Mucosa of stomach (tissue), 1 donor: ENCODE measurements around the gene BCL6B.
A peak's percentile ranks its signal among the peaks of the same experiment; 100 is the strongest.

ENCODE experiments used
- H3K27me3 ChIP-seq: one replicate; pipeline ENCODE4 v1.7.0; 2013; ENCODE audit warnings: mild to moderate bottlenecking, low read length; ENCODE audit not compliant: control insufficient read depth, insufficient read depth
- H3K36me3 ChIP-seq: one replicate; pipeline ENCODE4 v1.7.0; 2013; ENCODE audit warnings: low read length; ENCODE audit not compliant: control insufficient read depth, insufficient read depth
- H3K4me1 ChIP-seq: one replicate; pipeline ENCODE4 v1.7.0; 2013; ENCODE audit warnings: mild to moderate bottlenecking, low read length; ENCODE audit not compliant: control insufficient read depth, insufficient read depth
- H3K4me3 ChIP-seq: one replicate; pipeline ENCODE4 v1.7.0; 2013; ENCODE audit warnings: low read length
- H3K9ac ChIP-seq: one replicate; pipeline ENCODE4 v1.7.0; 2013; ENCODE audit warnings: mild to moderate bottlenecking, low read length, moderate library complexity
- H3K9me3 ChIP-seq: one replicate; pipeline ENCODE4 v1.7.0; 2013; ENCODE audit warnings: mild to moderate bottlenecking, low read length, moderate library complexity; ENCODE audit not compliant: control insufficient read depth
- donor health status: Pancreatic carcinoma.

BCL6B gene

GRCh38 chr17:6997171-6997570 is 25.7 kb upstream of the BCL6B start:
- no peaks in the 10 kb centered on the region for H3K36me3 ChIP-seq
- no peaks in the 10 kb centered on the region for H3K9me3 ChIP-seq
- peaks cover 13% of the 10 kb centered on the region for H3K4me1 ChIP-seq
- no peak overlapping the region for H3K4me3 ChIP-seq
- H3K27me3 ChIP-seq = no peaks in the 10 kb centered on the region
- H3K9ac ChIP-seq = no peak overlapping the region

- Histone ChIP-seq H3K9me3 (no peaks in the 10 kb centered on the region), H3K4me1 (peaks cover 13% of the 10 kb centered on the region), H3K36me3 (no peaks in the 10 kb centered on the region), H3K4me3 (no peak overlapping the region), H3K27me3 (no peaks in the 10 kb centered on the region), H3K9ac (no peak overlapping the region)
Measured at GRCh38 chr17:6998855-6999508, 23.9 kb upstream of the BCL6B start.

GRCh38 chr17:7001318-7001961 is 21.4 kb upstream of the BCL6B start:
- Histone ChIP-seq H3K27me3 (no peaks in the 10 kb centered on the region), H3K9ac (no peak overlapping the region), H3K9me3 (no peaks in the 10 kb centered on the region), H3K36me3 (no peaks in the 10 kb centered on the region), H3K4me3 (no peak overlapping the region), H3K4me1 (peaks cover 3% of the 10 kb centered on the region)

- H3K36me3 ChIP-seq = no peaks in the 10 kb centered on the region
- H3K4me3 ChIP-seq = no peak overlapping the region
- H3K4me1 ChIP-seq = no peaks in the 10 kb centered on the region
- H3K9ac ChIP-seq = no peak overlapping the region
- H3K9me3 ChIP-seq = no peaks in the 10 kb centered on the region
- no peaks in the 10 kb centered on the region for H3K27me3 ChIP-seq
Measured at GRCh38 chr17:7002288-7003047, 20.4 kb upstream of the BCL6B start.

GRCh38 chr17:7003745-7004144 is 19.1 kb upstream of the BCL6B start:
- Histone ChIP-seq H3K4me3 (no peak overlapping the region), H3K4me1 (no peaks in the 10 kb centered on the region), H3K9me3 (no peaks in the 10 kb centered on the region), H3K27me3 (no peaks in the 10 kb centered on the region), H3K36me3 (no peaks in the 10 kb centered on the region), H3K9ac (no peak overlapping the region)

- H3K9me3 ChIP-seq = no peaks in the 10 kb centered on the region
- peaks cover under 1% of the 10 kb centered on the region for H3K4me1 ChIP-seq
- H3K9ac ChIP-seq = no peak overlapping the region
- H3K4me3 ChIP-seq = no peak overlapping the region
- H3K27me3 ChIP-seq = no peaks in the 10 kb centered on the region
- H3K36me3 ChIP-seq = no peaks in the 10 kb centered on the region
Measured at GRCh38 chr17:7004398-7005253, 18.2 kb upstream of the BCL6B start.

GRCh38 chr17:7005716-7006115 is 17.1 kb upstream of the BCL6B start:
- Histone ChIP-seq H3K4me3 (no peak overlapping the region), H3K9ac (no peak overlapping the region), H3K9me3 (no peaks in the 10 kb centered on the region), H3K4me1 (peaks cover 11% of the 10 kb centered on the region), H3K36me3 (no peaks in the 10 kb centered on the region), H3K27me3 (no peaks in the 10 kb centered on the region)

GRCh38 chr17:7007143-7007542 is 15.7 kb upstream of the BCL6B start:
- Histone ChIP-seq H3K4me1 (peaks cover 17% of the 10 kb centered on the region), H3K4me3 (no peak overlapping the region), H3K9me3 (no peaks in the 10 kb centered on the region), H3K36me3 (no peaks in the 10 kb centered on the region), H3K27me3 (no peaks in the 10 kb centered on the region), H3K9ac (no peak overlapping the region)

GRCh38 chr17:7010523-7010922 is 12.3 kb upstream of the BCL6B start:
- Histone ChIP-seq H3K4me3 (no peak overlapping the region), H3K4me1 (peaks cover 27% of the 10 kb centered on the region), H3K27me3 (no peaks in the 10 kb centered on the region), H3K9ac (no peak overlapping the region), H3K9me3 (no peaks in the 10 kb centered on the region), H3K36me3 (no peaks in the 10 kb centered on the region)

GRCh38 chr17:7011415-7011814 is 11.4 kb upstream of the BCL6B start:
- Histone ChIP-seq H3K27me3 (no peaks in the 10 kb centered on the region), H3K4me1 (peaks cover 27% of the 10 kb centered on the region), H3K9ac (peak overlapping the region; percentile 92), H3K9me3 (no peaks in the 10 kb centered on the region), H3K4me3 (no peak overlapping the region), H3K36me3 (no peaks in the 10 kb centered on the region)

GRCh38 chr17:7011942-7012254 is 11.0 kb upstream of the BCL6B start:
- Histone ChIP-seq H3K4me1 (peaks cover 27% of the 10 kb centered on the region), H3K27me3 (no peaks in the 10 kb centered on the region), H3K9me3 (no peaks in the 10 kb centered on the region), H3K36me3 (no peaks in the 10 kb centered on the region), H3K9ac (peak overlapping the region; percentile 92), H3K4me3 (peak overlapping the region; percentile 87)
